ENCODE data around the gene WWC1.
"Not testable (repeated sequence)": the region's sequence is repeated elsewhere in the genome, so short reads cannot be mapped to it uniquely, and the experiment has no call there.

Gene WWC1

DNA sequence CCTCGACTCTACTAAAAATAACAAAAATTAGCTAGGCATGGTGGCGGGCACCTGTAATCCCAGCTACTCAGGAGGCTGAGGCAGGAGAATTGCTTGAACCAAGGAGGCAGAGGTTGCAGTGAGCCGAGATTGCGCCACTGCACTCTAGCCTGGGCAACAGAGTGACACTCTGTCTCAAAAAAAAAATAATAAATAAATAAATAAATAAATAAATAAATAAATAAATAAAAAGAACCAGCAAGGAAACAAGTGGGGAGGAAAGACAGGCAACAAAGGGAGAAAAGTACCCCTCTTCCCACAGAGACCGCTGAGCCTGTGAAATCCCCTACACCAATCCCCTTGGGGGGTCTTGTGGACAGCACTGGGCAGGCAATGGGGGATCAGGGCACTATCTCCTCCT, 4.6 kb upstream of the WWC1 start:
- DNase-seq = not testable (repeated sequence)

DNA sequence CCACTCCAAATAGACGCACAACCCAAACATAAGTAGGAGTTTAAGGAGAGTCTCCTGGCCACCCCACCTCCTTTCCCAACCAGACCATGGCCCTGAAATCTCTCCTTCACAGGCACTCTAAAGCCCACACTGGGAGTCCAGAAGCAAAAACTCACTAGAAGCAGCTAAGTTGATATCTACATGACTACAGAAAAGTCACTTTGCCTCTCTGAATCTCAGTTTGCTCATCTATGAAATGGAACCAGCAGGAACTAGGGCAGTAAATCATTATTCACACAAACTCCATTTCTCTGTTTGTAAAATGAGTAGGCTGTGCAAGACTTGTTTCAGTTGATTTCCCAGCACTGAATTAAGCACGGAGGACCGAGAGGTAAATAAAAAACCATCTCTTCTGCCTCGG, 4.1 kb upstream of the WWC1 start:
- no peak for DNase-seq

DNA sequence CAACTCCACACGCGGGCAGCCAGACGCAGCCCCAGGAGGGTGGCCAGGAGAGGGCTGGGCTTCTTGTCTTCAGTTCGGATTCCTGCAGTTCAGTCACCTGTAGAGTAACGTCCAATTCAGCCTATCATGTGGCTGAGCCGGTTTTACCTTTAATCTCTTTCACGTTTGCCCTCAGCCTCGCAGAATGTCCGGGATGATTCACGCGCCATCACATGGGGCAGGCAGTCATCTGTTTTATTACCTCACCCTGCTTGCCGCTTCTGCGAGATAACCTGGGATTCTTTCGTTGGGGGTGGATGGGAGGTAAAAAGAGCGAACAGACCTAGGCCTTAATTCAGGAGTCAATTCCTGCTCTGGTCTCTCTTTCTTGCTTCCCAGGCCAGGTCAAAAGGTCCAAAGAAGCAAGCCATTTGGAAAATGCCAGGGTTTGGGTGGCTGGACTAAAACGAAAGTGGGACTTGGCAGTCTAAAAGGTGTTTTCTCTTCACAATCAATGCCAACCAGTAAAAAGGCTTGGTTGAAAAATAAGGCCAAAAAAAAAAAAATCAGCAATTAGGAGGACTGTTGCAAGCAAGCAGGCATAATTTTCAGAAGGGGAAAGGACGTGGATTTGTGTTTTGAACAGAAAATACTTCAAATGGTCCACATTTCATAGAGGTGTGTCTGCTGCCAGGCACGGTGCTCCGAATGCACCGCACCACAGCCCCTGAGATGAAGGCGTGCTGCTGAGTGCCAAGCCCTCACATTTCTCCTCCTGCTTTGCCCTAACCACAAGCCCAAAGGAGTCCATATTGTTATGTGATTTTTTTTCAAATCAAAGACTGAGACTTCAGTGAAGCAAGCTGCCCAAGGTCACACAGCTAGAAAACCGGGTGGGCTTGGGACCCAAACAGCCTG, 2.8 kb upstream of the WWC1 start:
- DNase-seq = no peak

DNA sequence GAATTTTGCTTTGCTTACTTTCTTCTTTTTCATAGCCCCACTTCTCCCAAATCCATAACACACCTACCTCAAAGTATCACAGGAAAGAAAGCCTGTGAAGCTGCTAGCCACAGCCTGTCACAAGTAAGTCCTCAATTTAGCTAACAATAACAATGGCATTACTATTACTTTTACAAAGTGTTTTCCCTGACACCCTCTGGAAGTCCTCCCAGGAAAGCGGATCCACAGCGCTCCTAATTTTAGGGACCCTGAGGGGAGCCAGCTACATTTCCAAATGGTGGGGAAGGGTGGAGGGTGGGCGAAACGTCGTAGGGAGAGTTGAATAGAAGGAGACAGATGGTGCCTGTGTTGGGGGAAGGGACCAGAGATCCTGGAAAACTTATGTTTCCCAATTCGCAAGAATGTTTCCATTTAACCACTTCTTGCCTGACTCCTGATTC, 523 bp upstream of the WWC1 start:
- no peak for DNase-seq

DNA sequence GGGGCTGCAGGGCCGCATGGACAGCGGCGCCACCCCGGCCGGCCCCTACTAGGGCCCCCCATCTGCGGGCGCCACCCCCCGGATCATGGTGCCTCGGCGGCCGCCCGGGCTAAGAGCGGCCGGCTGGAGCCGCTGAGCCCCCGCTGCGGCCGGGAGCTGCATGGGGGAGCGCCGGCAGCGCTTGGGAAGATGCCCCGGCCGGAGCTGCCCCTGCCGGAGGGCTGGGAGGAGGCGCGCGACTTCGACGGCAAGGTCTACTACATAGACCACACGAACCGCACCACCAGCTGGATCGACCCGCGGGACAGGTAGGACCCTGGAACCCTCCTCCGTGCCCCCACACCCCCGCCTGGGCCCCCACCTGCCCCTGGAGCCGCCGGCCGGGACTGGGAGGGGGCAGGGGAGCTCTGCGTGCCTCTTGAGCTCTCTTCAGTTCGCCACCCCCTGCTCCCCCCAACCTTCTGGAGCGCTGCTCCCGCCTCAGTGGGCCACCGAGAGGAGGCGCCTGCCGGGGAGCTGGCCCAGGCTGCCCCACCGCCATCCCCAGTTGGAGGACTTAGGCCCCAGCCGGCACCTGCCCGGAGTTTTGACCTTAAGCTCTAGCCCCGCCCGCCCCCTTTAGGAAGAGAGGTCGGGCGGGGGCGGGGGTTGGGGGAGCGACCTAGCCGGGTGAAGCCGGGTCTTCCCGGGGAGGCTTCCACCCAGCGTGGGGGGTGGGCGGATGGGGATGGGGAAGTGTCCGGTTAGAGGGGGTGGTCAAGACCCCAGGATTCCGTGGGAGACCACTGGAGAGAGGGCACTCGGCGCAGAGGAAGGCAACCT, 730 bp downstream of the WWC1 start:
- DNase-seq = no peak

DNA sequence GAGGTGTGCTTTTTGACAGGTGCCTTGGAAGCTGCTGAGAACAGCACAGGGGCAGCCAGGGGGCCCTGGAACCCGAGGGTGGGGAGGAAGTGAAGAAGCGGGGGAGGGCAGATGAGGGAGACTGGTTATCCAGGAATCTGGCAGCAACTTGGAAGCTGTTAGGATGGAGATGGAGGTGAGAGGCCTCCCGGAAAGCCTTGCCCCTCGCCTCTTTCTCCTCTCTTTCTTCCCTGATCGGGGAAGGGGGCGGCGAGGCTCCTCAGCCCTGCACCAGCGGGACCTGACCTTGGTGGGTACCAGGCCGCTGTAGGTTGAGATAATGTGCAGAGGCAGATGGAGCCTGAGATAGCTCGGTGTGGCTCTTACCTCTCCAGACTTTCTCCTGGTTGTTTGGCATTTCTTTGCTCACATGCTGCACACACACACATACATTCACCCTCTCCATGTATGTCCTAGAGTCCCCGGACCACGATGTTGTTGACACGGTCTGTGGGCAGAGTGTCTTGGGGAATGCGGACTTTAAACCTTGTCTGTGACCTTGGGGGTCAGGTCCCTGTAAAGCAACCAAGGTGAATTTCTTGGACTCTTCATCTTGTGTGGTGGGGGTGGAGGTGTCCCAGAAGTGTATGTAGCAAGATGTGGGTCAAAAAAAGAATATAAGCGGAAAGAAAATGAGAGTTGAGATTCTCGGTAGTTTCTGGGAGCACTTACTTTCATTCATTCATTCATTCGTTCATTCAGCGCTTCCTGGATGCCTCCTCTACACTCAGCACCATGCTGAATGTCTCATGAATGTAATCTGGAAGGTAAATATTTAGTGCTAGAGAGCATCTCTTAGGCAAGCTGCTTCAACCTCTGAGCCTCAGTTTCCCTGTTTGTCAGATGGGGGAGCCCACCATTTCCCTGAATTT, 1.6 kb downstream of the WWC1 start:
- no peak for DNase-seq

DNA sequence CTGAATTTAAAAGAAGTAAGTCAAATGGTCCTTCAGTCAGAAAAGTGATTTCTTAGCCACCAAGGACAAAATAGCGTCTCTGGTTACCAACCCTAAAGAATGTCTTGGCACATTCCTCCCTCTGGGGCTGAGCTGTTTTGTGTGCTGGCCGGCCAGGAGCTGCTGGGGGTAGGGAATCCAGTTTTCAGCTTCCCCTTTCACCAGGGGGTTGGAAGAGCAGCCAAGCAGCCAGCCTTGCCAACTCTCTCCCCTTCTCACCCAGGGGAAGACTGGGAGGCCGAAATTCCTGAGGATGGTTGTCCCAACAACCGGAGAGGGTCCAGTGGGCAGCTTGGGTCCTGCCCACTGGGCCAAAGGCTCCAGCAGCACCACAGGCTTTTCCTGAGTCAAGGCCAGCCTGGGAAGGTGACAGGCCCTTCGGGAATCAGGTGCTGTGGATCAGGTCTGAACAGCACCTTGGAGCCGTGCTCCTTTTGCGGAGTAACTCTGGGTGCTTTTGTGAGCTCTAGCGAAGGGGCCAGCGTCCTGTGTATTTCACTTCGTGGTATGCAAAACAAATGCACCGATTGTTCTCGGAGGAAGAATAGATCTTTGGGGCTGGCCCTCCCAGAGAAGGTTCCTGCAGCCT, 4.2 kb downstream of the WWC1 start:
- no peak for DNase-seq

DNA sequence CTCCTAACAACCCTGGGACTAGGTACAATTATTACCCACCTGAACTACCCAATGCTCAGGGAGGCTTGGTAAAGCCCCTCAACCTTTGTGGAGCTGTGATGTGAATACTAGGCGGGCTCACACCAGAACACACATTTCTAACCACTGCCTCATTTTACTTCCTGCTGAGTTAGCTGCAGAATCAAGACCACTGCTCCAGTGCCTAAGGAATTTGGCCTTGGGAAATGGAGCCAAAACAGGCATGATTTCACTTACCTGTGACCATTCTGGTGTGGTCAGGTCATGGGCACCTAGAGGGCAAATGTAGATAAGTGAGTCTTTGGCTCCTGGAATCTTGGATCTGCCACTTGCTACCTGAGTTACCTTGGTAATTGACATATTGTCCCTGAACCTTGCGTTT, 5.2 kb downstream of the WWC1 start:
- no peak for DNase-seq

DNA sequence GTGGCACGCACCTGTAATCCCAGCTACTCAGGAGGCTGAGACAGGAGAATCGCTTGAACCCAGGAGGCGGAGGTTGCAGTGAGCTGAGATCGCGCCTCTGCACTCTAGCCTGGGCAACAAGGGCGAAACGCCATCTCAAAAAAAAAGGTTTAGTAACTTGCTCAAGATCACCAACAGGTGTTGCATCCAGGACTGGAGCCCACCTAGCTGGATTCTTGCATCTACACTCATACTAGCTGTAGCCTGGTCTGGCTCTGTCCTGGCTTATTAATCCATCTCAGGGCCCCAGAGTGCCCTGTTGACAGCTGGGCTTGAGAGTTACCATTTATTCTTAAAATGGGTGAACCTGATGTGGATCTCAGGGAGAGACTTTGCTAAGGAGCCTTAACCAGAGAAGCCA, 7.5 kb downstream of the WWC1 start:
- DNase-seq = no peak

DNA sequence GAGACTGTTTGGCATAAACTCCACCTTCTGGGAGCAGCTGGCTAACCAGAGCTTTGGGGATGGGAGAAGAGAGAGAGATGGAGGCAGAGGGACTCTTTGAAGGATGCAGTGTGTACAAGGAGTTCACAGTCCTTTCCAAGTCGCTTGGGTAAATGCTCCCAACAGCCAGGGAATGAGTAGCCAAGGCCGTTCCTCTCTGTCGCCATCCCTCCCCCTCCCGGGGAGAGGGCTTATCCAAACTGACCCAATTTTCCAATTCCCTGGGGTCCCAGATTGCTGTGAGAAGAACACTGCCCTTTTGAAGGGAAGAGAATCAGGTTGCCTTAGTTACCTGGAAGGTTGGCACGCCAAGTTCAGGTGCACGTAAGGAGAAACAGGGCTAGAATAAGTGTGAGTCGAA, 7.9 kb downstream of the WWC1 start:
- DNase-seq = no peak

DNA sequence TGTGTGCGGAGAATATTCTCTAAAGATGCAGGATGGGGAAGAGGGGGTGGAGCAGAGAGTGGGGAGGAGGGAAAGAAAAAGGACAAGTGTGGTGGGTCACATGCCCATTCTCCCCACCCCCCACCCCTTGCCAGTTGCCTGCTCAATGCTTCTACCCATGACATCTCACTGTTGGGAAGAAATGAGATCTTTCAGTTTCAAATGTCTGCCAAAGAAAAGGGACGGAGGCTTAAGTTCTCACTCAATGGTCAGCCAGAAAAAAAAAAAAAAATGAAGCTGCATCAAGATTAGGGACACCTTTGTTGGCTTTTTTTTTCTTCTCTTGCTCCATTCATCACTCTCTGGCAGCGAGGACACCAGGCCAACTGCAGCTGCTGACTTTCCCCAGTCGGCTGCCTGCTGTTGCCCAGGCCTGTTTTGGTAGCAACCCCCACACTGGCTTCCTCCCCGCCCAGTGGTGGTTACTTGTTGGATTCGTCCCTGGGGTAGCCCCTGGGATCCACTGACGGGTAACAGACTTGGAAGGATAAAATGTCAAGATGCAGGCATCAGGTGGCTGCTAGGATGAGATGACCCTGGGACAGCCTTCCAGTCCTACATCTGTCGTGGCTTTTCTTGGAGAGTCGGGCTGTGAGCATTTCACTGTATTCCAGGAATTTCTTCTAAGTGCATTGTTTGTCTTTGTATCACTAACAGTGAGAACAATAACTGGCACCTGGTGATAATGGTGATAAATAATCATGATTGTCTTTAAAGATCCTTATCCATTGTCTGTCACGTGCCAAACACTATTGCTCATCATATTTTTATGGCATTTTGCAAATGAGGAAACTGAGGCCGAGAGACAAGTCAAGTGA, 9.1 kb downstream of the WWC1 start:
- no peak for DNase-seq

DNA sequence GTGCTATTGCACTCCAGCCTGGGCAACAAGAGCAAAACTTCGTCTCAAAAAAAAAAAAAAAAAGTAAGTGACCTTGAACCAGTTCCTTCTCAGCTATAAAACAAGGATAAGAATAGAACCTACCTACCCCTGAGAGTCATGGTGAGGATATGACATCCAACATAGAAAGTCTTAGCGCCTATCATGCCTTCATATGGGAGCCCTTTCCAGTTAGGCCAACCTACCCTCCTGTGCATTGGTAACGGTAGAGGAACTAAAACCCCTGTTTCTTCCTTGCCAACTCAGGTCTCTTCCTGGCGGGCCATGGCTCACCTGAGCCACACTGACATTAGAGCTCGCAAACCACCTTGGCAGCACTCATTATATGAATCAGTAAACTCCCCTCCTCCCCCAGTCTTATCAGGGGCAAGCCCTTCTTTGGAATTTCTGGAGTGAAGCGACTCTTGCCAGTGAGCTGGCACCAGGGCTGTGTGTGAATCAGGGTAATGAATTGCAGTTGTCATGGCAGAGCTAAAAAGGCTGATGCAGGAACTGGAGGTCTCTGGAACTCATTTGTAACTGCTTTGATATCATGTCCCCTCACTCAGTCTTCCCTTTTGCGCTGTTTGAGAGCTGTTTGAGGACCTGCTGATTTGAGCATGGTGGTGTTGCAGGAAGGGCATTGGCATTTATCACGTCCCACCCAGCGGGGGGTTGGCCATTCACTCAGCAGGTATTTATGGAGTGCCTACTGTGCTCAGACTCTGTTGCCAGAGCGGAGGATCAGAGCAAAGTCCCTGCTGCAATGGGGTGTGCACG, 10.3 kb downstream of the WWC1 start:
- no peak for DNase-seq

DNA sequence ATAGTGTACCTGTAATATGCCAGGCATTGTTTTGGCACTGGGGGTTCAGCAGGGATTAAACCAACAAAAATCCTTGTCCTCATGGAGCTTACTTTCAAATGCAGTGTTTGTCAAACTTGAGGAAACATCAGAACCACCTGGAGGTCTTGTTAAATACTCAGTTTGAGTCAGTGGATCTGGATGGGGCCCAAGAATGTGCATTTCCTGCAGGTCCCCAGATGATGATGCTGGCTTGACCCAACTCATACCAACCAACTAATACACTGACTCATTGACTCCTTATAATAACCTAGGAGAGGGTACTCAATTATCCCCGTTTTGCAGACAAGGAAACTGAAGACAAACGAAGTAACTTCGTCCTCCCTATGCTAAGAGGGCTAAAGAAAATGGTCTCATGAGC, 11.3 kb downstream of the WWC1 start:
- no peak for DNase-seq

DNA sequence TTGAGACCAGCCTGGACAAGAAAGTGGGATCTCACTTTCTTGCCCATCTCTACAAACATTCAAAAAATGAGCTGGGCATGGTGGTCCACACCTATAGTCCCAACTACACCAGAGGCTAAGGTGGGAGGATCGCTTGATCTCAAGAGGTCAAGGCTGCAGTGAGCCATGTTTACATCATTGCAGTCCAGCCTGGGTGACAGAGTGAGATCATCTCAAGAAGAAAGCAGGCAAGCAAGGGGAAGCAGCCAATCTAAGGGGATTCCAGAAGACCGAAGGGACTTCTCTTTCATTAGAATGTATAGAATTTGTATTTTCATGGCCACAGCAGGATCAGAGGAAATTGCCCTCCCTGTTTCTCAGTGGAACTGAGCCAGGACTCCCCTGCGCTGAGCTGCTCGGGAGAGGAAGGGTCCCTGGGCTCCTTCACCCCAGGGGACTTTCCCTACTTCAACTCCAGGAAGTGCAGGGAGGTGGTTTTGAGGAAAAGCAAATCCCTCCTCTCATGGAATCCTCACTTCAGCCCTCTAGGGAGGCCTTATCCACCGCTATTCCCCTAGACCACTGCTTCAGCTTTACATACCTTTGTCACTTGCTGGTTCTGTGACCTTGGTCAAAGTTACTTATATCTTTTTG, 12.1 kb downstream of the WWC1 start:
- no peak for DNase-seq

DNA sequence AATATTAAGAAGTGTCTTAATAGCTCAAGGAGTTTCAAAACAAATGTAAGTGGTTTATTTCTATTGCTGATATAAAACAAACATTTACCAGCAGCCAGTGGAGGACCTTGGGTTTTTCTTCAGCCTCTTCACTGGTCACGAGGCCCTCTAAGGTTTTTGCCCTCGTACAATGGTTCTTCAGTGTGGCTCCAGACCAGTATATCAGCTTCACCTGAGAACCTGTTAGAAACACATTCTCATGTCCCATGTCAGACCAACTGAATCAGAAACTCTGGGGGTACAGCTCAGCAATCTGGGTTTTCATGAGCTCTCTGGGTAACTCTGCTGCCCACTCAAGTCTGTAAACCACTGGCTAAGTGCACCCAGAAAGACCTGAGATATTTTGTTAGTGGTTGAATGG, 12.9 kb downstream of the WWC1 start:
- DNase-seq = no peak

DNA sequence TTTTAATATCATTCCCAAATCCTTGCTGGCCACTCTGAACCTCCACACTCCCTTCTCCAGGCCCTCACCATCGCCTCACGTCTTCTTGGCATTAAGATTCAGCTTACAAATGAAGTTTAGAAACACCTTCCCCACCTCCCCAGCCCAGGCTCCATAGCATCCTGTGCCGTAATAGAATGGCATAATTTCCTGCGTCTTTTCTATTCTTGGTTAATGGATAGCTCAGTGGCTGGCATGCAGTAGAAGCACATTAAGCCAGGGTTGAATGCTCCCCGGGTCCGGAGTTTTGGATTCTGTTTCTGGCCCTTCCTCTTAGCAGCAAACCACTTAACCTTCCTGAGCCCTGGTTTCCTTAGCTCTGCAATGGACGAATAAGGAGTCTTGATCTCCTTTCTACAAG, 13.8 kb downstream of the WWC1 start:
- DNase-seq = no peak

DNA sequence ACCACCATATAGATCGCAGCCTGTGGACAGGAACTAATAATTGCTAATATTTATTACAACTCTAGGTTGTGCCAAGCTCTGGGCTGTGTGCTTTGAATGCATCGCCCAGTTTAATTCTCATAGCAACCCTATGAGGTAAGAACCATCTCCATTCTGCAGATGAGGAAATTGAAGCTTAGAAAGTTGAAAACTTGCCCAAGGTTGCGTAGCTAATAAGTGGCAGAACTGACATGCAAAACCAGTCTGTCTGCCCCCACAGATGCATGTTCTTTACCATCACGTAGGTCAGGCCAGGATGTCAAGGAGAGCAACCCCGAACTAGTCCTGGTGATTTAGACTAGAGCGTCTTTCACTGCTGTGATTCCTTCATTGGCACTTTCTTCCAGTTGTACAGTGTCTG, 15.6 kb downstream of the WWC1 start:
- no peak for DNase-seq

DNA sequence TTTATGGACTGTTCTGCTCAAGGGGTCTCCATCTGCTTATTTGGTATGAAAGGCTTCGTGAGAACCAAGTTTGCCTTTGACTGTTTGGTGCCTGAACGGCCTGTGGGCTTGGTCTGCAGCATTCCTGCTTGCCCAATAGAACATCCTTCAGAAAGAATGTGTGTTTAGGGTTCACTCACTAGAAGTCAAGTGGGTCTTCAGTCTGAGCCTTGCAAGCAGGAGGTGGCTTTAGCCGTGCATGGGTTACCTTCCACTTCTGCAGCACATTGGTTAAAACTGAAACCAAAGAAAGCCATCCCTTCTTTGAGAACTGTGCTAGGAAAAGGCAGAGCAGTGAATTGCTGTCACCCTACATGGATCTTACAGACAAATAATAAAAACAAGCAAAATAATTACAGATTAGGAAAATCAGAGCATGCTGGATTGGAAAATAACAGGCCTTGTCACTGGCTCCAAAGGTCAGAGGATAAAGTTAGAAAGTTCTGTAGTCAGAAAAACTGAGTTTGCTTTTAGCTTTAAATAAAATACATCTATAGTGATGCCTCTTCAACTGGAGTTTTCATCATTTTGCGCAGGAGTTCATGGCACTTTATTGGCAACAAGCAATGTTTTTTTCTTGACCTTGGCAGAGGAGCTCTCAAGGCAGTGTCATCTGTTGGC, 16.6 kb downstream of the WWC1 start:
- DNase-seq = no peak

DNA sequence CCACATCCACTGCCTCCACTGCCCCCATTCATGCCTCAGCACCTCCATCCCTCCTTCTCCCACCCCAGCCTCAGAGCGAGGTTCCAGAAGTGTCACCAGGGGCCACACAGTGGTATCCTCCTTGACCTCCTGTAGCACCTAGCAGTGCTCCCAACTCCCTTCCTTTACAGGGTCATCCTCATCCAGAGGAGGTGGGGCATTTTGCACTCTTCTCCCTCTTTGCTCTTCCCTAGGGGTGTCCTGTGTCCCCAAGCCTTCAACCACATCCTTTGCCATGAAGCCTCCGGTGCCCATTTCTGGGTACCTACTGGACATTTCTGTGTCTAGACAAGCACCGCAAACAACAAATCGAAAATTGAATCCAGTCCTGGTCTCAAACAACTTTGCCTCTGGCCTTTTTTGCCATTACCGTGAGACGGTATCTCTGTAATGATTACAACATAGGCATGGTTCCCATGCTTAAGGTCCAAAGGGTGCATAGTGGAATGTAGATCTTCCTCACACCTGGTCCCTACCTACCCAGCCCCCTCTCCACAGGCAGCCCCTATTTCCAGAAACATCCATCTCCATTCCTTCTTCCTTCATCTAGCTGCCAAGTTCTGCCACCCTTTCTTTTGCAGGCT, 17.6 kb downstream of the WWC1 start:
- DNase-seq = no peak
